Parathyroid adenoma (tissue), 2 donors: ENCODE data around the gene KHNYN.
A peak's percentile ranks its signal among the peaks of the same experiment; 100 is the strongest.

Source experiments
- H2AFZ ChIP-seq: fragments of 300-600 bp; sonication (generic); one replicate; pipeline ENCODE4 v1.7.0; 2017; ENCODE audit warnings: antibody characterized with exemption, mild to moderate bottlenecking
- H3K27ac ChIP-seq: fragments of 300-600 bp; sonication (generic); one replicate; pipeline ENCODE4 v1.7.0; 2017
- H3K27me3 ChIP-seq: fragments of 300-600 bp; sonication (generic); one replicate; pipeline ENCODE4 v1.7.0; 2017; ENCODE audit warnings: low read length; ENCODE audit not compliant: control insufficient read depth, insufficient read depth
- H3K36me3 ChIP-seq: fragments of 300-600 bp; sonication (generic); one replicate; pipeline ENCODE4 v1.7.0; 2017; ENCODE audit warnings: low read length; ENCODE audit not compliant: control insufficient read depth, insufficient read depth
- H3K4me1 ChIP-seq: fragments of 300-600 bp; sonication (generic); one replicate; pipeline ENCODE4 v1.7.0; 2017; ENCODE audit warnings: control low read depth
- H3K4me2 ChIP-seq: fragments of 300-600 bp; sonication (generic); one replicate; pipeline ENCODE4 v1.7.0; 2017; ENCODE audit warnings: low read length
- H3K4me3 ChIP-seq: fragments of 300-600 bp; sonication (generic); one replicate; pipeline ENCODE4 v1.7.0; 2017; ENCODE audit warnings: low read depth, low read length
- H3K79me2 ChIP-seq: fragments of 300-600 bp; sonication (generic); one replicate; pipeline ENCODE4 v1.7.0; 2017; ENCODE audit warnings: control low read depth
- H3K9ac ChIP-seq: fragments of 300-600 bp; sonication (generic); one replicate; pipeline ENCODE4 v1.7.0; 2017; ENCODE audit warnings: mild to moderate bottlenecking
- H3K9me3 ChIP-seq: fragments of 300-600 bp; sonication (generic); one replicate; pipeline ENCODE4 v1.7.0; 2017; ENCODE audit warnings: low read length; ENCODE audit not compliant: control insufficient read depth
- TF ChIP-seq, protein P1 (sequence below): fragments of 300-600 bp; sonication (generic); IDR thresholded peaks from one replicate; pipeline ENCODE4 v1.7.0; 2017; ENCODE audit warnings: antibody characterized with exemption, mild to moderate bottlenecking
- donor health status: primary hyperparathyroidism.

KHNYN gene

DNA sequence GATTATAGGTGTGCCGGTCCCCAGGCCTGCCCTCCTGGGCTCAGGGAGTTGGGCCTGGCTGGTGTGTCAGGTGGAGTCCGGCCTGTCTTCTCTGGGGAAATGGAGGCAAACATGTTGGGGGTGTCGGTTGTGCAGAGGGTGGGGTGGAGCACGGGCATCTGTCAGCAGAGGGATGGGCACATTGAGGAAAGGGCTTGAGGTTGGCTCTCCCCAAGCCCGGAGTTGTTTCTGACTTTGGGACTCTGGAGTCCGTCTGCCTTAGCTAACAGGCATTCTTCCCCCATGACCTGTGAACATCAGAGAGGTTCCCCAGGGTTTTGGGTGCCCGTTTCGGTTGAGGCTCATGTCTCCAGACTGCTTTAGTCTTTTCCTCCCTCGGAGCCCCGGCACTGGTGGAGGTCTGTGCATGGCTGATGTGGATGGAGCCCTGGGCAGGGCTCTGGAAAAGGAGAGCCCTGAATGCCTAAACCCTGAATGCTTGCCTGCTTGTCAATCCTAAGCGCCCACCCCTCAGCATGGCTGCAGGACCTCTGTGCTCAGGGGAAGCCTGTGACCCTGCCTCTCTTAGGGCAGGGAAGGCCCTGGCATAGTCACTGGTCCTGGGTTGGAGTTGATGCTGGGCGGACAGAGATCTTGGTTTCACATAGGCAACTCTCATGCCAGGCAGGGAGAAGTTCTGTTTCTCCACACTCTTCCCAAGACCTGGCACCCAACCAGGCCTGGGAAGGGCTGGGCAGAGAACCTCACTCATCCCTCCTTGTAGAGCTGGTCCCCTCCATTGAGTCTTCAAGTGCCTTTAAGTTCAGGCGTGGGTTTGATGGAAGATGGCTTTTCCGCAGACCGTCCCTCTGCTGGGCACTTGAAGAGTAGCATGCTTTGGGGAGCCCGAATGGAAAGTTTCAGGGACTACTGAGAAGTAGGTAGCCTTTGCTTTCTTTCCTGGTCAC, 18.0 kb upstream of the KHNYN start:
- no peaks in the 10 kb centered on the region for H3K36me3 ChIP-seq
- H3K27me3 ChIP-seq = no peaks in the 10 kb centered on the region
- no peak overlapping the region for H3K4me2 ChIP-seq
- H3K27ac ChIP-seq = no peak overlapping the region
- H3K4me1 ChIP-seq = no peaks in the 10 kb centered on the region
- H3K79me2 ChIP-seq = no peaks in the 10 kb centered on the region
- TF ChIP-seq, protein P1, sequence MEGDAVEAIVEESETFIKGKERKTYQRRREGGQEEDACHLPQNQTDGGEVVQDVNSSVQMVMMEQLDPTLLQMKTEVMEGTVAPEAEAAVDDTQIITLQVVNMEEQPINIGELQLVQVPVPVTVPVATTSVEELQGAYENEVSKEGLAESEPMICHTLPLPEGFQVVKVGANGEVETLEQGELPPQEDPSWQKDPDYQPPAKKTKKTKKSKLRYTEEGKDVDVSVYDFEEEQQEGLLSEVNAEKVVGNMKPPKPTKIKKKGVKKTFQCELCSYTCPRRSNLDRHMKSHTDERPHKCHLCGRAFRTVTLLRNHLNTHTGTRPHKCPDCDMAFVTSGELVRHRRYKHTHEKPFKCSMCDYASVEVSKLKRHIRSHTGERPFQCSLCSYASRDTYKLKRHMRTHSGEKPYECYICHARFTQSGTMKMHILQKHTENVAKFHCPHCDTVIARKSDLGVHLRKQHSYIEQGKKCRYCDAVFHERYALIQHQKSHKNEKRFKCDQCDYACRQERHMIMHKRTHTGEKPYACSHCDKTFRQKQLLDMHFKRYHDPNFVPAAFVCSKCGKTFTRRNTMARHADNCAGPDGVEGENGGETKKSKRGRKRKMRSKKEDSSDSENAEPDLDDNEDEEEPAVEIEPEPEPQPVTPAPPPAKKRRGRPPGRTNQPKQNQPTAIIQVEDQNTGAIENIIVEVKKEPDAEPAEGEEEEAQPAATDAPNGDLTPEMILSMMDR = peak; percentile 76
- no peak overlapping the region for H3K4me3 ChIP-seq
- no peak overlapping the region for H3K9ac ChIP-seq
- H3K9me3 ChIP-seq = no peaks in the 10 kb centered on the region
- H2AFZ ChIP-seq = no peak overlapping the region

DNA sequence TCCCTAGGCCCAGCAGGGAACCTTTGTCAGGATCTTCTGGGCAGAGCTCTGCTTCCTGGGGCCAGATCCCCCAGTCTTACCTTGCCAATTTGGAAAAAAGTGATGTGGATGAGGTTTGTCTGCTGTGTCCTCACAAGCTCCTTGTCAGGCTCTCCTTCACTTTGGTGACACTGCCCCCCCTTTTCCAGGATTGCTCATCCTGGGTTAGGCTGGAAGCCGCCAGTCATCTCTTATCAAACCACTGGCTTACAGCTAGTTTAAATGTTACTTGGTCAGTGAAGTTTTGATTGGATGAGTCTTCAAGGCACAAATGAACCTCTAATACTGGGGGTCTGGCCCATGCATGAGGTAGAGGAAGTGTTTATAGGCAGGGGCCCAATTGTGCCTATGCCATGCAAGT, 15.7 kb upstream of the KHNYN start:
- TF ChIP-seq, protein P1 = no peak
- Histone ChIP-seq H3K4me1 (peaks cover 6% of the 10 kb centered on the region), H3K9ac (no peak overlapping the region), H3K79me2 (no peaks in the 10 kb centered on the region), H3K27ac (no peak overlapping the region), H3K9me3 (no peaks in the 10 kb centered on the region), H3K36me3 (no peaks in the 10 kb centered on the region), H3K4me3 (no peak overlapping the region), H3K4me2 (no peak overlapping the region), H3K27me3 (no peaks in the 10 kb centered on the region), H2AFZ (no peak overlapping the region)

DNA sequence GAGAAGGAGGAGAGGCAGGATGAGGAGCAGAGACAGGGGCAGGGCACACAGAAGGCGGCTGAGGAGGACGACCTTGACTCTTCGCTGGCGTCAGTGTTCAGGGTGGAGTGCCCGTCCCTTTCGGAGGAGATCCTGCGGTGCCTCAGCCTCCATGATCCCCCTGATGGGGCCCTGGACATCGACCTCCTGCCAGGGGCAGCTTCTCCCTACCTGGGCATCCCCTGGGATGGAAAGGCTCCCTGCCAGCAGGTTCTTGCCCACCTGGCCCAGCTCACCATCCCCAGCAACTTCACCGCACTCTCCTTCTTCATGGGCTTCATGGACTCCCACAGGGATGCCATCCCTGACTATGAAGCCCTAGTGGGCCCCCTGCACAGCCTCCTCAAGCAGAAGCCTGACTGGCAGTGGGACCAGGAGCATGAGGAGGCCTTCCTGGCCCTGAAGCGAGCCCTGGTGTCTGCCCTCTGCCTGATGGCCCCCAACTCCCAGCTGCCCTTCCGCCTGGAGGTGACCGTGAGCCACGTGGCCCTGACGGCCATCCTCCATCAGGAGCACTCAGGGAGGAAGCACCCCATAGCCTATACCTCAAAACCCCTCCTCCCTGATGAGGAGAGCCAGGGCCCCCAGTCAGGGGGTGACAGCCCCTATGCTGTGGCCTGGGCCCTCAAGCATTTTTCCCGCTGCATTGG, 14.9 kb upstream of the KHNYN start:
- Histone ChIP-seq H3K9me3 (no peaks in the 10 kb centered on the region), H3K4me1 (peaks cover 6% of the 10 kb centered on the region), H3K4me3 (no peak overlapping the region), H3K27me3 (no peaks in the 10 kb centered on the region), H2AFZ (no peak overlapping the region), H3K36me3 (no peaks in the 10 kb centered on the region), H3K27ac (no peak overlapping the region), H3K4me2 (no peak overlapping the region), H3K9ac (no peak overlapping the region), H3K79me2 (no peaks in the 10 kb centered on the region)
- TF ChIP-seq, protein P1 = no peak

DNA sequence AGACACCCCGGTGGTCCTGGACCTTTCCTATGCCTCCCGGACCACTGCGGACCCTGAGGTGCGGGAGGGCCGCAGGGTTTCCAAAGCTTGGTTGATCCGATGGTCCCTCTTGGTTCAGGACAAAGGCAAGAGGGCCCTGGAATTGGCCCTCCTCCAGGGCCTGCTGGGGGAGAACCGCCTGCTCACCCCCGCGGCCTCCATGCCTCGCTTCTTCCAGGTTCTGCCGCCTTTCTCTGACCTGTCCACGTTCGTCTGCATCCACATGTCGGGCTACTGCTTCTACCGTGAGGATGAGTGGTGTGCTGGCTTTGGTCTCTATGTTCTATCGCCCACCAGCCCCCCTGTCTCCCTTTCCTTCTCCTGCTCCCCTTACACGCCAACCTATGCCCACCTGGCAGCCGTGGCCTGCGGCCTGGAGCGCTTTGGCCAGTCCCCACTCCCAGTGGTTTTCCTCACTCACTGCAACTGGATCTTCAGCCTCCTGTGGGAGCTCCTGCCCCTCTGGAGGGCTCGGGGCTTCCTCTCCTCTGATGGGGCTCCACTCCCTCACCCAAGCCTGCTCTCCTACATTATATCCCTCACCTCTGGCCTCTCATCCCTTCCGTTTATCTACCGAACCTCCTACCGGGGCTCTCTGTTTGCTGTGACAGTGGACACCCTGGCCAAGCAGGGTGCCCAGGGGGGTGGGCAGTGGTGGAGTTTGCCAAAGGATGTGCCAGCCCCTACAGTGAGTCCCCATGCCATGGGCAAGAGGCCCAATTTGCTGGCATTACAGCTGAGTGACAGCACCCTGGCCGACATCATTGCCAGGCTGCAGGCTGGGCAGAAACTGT, 14.1 kb upstream of the KHNYN start:
- H3K4me1 ChIP-seq = peaks cover 6% of the 10 kb centered on the region
- no peak overlapping the region for H3K4me2 ChIP-seq
- no peaks in the 10 kb centered on the region for H3K36me3 ChIP-seq
- H3K27me3 ChIP-seq = no peaks in the 10 kb centered on the region
- TF ChIP-seq, protein P1 = no peak
- no peak overlapping the region for H3K9ac ChIP-seq
- no peaks in the 10 kb centered on the region for H3K79me2 ChIP-seq
- H3K4me3 ChIP-seq = no peak overlapping the region
- no peaks in the 10 kb centered on the region for H3K9me3 ChIP-seq
- no peak overlapping the region for H2AFZ ChIP-seq
- no peak overlapping the region for H3K27ac ChIP-seq
